SIG-M5 (cell line): ENCODE results near the gene IFNA4.
A peak's percentile ranks its signal among the peaks of the same experiment; 100 is the strongest.
"Not testable (repeated sequence)": the region's sequence is repeated elsewhere in the genome, so short reads cannot be mapped to it uniquely, and the experiment has no call there.

ENCODE experiments used
- DNase-seq: peaks from one replicate; lab custom pipeline; 2025; lab: John Stamatoyannopoulos, UW

IFNA4 gene

DNA sequence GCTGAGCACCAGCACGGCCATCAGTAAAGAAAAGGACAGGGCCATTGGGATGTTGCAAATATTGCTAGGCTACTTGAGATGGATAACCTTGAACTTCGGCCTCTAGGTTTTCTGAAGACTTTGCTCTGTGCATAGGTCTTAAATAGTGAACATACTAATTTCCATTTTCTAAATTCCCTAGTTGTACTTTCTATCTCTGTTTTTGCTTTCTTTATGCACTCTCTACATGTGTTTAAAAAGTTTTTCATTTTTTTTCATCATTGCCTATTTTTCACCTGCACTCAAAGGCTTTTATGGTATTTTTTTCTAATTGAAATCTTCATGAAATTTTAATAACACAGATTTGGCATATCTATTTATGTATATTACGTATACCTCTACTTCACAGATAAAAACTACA, at the start of gene IFNA4:
Gene IFNA4, minus strand, starts transcription at position 101 of the 400 bp plus-strand sequence. Its CDS starts 56 bp downstream, at position 45.
- DNase-seq: not testable (repeated sequence)

GRCh38 chr9:21236360-21236714, 49.0 kb upstream of the IFNA4 start:
- not testable (repeated sequence) for DNase-seq

DNA sequence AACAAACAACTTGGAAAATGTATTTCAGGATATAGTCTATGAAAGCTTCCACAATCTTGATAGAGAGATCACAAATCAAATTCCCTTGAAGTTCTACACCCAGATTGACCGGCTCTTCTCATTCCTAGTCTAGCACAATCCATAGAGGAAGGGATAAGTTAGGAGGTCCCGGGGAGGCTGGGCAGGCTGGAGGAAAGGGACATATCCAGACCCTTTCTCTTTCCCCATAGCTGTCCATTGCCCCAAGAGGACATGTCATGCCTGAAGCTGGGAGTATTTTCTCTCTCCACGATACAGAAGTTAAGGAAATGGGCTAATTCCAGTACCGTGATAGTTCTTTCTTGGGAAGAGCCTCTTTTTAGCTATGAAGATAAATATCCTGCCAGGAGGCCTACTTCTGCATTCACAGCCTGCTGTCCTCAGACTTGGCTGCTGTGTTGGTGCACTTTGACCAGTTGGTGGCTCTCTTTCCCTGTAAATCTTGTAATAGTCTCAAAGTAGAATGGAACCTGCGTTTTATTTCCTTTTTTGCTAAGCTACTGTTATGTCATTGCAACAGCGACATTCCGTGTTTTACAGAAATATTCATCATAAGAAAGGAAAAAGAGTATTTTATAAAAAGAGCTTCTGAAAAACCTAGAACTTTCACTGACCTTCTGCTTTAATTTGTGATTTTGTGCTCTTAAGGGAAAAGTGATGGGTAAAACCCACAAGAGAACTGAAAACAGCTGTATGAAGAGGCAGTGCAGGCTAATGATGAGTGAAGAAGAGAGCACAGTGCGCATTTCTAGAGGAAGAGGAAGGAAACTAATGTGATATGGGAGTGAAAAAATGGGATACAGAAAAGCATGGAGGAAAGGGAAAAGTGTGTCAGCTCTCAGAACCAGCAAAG, 48.3 kb upstream of the IFNA4 start:
- peak; percentile 25 for DNase-seq

GRCh38 chr9:21234153-21234687, 46.8 kb upstream of the IFNA4 start:
- no peak for DNase-seq

DNA sequence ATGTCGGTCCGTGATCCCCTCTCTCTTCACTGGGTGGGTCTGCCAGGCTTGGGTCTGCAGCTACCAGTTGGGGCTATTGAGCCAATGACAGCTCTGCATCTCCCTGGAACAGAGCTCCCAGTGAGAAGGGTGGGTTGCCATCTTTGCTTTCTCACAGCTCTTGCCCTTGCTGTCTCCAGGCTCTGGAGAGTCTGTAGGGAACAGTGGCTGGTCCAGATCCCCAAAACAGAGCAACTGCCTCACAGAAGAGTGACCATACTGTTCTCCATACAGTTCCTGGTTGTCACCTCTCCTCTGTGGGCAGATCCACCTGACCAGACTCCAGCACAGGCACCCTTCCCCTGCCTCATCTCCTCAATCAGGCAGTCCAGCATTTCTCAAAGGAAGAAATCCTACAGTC, 45.9 kb upstream of the IFNA4 start:
- no peak for DNase-seq

DNA sequence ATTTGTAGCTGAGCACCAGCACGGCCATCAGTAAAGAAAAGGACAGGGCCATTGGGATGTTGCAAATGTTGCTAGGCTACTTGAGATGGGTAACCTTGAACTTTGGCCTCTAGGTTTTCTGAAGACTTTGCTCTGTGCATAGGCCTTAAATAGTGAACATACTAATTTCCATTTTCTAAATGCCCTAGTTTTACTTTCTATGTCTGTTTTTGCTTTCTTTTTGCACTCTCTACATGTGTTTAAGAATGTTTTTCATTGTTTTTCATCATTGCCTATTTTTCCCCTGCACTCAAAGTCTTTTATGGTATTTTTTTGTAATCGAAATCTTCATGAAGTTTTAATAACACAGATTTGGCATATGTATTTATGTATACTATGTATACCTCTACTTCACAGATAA, 40.7 kb upstream of the IFNA4 start, which contains the start of gene IFNA17:
Gene IFNA17, minus strand, starts transcription at position 101 of the 400 bp plus-strand sequence. Its CDS starts 49 bp downstream, at position 52.
- DNase-seq: no peak

- not testable (repeated sequence) for DNase-seq
Observed at GRCh38 chr9:21217211-21217610, 29.8 kb upstream of the IFNA4 start, which contains the start of gene IFNA16. Gene IFNA16, minus strand, starts transcription at chr9:21217311. Its CDS starts 6 bp downstream, at chr9:21217305.

DNA sequence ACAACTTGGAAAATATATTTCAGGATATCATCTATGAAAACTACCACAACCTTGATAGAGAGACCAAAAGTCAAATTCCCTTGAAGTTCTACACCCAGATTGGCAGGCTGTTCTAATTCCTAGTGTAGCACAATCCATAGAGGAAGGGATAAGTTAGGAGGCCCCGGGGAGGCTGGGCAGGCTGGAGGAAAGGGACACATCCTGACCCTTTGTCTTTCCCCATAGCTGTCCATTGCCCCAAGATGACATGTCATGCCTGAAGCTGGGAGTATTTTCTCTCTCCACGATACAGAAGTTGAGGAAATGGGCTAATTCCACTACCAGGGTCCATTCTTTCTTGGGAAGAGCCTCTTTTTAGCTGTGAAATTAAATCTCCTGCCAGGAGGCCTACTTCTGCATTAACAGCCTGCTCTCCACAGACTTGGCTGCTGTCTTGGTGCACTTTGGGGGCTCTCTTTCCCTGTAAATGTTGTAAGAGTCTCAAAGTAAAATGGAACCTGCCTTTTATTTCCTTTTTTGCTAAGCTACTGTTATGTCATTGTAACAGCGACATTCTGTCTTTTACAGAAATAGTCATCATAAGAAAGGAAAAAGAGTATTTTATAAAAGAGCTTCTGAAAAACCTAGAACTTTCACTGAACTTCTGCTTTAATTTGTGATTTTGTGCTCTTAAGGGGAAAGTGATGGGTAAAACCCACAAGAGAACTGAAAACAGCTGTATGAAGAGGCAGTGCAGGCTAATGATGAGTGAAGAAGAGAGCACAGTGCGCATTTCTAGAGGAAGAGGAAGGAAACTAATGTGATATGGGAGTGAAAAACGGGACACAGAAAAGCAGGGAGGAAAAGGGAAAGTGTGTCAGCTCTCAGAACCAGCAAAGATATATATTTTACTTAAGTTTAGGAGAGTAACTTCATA, 26.3 kb upstream of the IFNA4 start:
- not testable (repeated sequence) for DNase-seq

GRCh38 chr9:21212160-21212559, 24.8 kb upstream of the IFNA4 start:
- DNase-seq: not testable (repeated sequence)

- DNase-seq: not testable (repeated sequence)
Observed at GRCh38 chr9:21210782-21211181, 23.4 kb upstream of the IFNA4 start.

DNA sequence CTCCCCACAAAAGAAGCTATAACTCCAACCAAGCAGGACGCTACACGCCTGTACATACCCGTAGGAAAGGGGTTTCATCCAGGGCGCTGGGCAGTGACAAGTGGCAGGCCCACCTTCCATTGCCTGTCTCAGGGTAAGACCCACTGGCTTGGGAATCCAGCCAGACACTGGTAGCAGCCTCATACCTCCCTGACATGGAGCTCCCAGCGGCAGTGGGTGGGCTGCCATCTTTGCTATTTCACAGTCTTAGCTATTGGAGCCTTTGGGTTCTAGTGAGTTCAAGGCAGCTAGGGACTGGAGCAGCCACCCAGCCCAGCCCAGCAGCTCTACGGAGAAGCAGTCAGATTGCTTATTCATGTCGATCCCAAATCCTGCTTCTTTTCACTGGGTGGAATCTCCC, 22.9 kb upstream of the IFNA4 start:
- no peak for DNase-seq

GRCh38 chr9:21207043-21207442, 19.7 kb upstream of the IFNA4 start, which contains the start of gene IFNA10:
Gene IFNA10, minus strand, starts transcription at chr9:21207143. Its CDS starts 46 bp downstream, at chr9:21207097.
- not testable (repeated sequence) for DNase-seq

GRCh38 chr9:21205204-21205603, 17.8 kb upstream of the IFNA4 start:
- no peak for DNase-seq

GRCh38 chr9:21202105-21202504, 14.7 kb upstream of the IFNA4 start, which contains the start of gene IFNA7:
Gene IFNA7, minus strand, starts transcription at chr9:21202205. Its CDS starts 40 bp downstream, at chr9:21202165.
- not testable (repeated sequence) for DNase-seq

GRCh38 chr9:21194867-21195776, 7.7 kb upstream of the IFNA4 start:
- not testable (repeated sequence) for DNase-seq

- not testable (repeated sequence) for DNase-seq
Observed at GRCh38 chr9:21182810-21183736, 4.3 kb downstream of the IFNA4 start.

DNA sequence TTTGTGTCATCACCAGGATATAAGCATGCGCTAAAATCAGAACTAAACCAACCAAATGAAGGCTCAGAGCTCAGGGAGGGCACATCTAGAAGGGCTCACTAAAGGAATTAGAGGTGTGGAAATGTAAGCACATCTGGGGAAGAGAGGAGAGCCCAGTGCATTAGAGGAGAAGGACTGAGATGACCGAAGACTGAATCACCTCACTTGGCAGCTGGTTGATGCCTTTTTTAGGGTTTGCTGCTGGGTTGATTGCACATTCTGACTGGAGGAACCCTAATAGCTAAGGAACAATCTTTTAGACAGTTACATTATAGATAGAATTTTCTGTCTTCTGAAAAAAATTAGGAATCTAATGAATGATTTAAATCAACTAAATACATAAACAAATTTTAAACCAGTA, 12.7 kb downstream of the IFNA4 start:
- DNase-seq: no peak

- DNase-seq: no peak
Observed at GRCh38 chr9:21172156-21172555, 15.2 kb downstream of the IFNA4 start.

DNA sequence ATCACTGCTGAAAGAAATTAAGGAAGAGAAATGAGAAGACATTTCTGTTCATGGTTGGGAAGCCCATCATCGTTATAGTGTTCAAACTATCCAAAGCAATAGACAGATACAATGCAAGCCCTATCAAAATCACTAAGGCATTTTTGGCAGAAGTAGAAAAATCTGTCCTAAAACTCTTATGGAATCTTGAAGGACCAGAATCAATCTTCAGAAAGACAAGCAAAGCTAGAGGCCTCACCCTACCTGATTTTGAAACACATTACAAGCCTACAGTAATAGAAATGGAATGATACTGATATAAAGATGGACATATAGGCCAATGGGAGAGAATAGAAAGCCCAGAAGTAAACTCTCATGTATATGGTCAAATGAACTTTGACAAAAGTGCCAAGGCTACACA, 16.0 kb downstream of the IFNA4 start:
- DNase-seq: no peak

DNA sequence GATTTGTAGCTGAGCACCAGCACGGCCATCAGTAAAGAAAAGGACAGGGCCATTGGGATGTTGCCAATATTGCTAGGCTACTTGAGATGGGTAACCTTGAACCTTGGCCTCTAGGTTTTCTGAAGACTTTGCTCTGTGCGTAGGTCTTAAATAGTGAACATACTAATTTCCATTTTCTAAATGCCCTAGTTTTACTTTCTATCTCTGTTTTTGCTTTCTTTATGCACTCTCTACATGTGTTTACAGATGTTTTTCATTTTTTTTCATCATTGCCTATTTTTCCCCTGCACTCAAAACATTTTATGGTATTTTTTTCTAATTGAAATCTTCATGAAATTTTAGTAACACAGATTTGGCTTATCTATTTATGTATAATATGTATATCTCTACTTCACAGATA, 20.8 kb downstream of the IFNA4 start, which contains the start of gene IFNA21:
Gene IFNA21, minus strand, starts transcription at position 101 of the 400 bp plus-strand sequence. Its CDS starts 48 bp downstream, at position 53.
- not testable (repeated sequence) for DNase-seq
